ENCODE measurements around the gene SLC25A1.

Gene SLC25A1

DNA sequence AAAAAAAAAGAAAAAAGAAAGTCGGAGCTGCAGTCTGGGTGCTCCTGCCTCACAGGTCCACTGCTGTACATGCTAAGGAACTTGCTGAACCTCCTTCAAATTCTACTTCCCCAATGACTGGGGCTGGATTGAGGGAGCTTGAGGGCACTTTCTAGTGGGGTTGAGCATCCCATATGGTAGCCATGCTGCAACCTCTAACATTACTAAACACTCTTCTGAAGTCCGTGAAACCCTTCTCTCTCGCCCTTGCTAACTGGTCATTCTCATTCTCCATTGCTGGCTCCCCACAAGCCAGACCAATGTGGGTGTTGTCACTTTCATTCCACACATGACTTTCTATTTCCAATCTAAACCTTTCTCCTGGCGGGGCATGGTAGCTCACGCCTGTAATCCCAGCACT lies 35.3 kb downstream of the SLC25A1 start:
- Mint-ChIP-seq H3K36me3 (ENCODE audit: low read depth) (peaks cover 21% of the 10 kb centered on the region), H3K4me1 (peaks cover 12% of the 10 kb centered on the region), H3K27me3 (ENCODE audit: low read depth) (peaks cover 33% of the 10 kb centered on the region), H3K27ac (no peak overlapping the region), H3K9me3 (no peaks in the 10 kb centered on the region), H3K4me3 (peak overlapping the region; percentile 95 to 99 (median 95))
- TF ChIP-seq, protein P1, sequence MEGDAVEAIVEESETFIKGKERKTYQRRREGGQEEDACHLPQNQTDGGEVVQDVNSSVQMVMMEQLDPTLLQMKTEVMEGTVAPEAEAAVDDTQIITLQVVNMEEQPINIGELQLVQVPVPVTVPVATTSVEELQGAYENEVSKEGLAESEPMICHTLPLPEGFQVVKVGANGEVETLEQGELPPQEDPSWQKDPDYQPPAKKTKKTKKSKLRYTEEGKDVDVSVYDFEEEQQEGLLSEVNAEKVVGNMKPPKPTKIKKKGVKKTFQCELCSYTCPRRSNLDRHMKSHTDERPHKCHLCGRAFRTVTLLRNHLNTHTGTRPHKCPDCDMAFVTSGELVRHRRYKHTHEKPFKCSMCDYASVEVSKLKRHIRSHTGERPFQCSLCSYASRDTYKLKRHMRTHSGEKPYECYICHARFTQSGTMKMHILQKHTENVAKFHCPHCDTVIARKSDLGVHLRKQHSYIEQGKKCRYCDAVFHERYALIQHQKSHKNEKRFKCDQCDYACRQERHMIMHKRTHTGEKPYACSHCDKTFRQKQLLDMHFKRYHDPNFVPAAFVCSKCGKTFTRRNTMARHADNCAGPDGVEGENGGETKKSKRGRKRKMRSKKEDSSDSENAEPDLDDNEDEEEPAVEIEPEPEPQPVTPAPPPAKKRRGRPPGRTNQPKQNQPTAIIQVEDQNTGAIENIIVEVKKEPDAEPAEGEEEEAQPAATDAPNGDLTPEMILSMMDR (IDR thresholded peaks at IDR 0.05; ENCODE audit: unreplicated experiment in 3 of 3): no peak

DNA sequence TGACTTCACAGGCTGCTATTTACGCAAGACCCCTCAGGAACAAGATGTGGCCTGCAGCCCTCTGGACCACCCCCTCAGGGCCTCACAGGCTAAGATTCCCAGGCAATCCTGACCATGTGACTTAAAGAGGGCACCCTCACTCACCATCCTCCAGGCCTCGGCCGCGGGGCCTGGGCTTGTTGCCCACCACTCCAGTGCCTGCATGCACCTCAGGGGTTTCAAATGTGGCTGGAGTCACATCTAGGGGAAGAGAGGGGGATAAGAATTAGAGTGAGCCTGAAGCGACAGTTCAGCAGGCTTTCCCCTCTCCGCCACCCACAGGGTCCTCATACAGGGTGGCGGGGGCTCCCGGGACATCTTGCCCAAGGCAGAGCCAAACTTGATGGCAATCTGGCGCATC lies 36.1 kb downstream of the SLC25A1 start:
- Mint-ChIP-seq H3K9me3 (no peaks in the 10 kb centered on the region), H3K27me3 (ENCODE audit: low read depth) (peaks cover 25% of the 10 kb centered on the region), H3K4me3 (peak overlapping the region; percentile 72 to 79 (median 77)), H3K4me1 (peaks cover 12% of the 10 kb centered on the region), H3K27ac (no peak overlapping the region), H3K36me3 (ENCODE audit: low read depth) (peaks cover 21% of the 10 kb centered on the region)
- TF ChIP-seq, protein P1 (IDR thresholded peaks at IDR 0.05; ENCODE audit: unreplicated experiment in 3 of 3): no peak

DNA sequence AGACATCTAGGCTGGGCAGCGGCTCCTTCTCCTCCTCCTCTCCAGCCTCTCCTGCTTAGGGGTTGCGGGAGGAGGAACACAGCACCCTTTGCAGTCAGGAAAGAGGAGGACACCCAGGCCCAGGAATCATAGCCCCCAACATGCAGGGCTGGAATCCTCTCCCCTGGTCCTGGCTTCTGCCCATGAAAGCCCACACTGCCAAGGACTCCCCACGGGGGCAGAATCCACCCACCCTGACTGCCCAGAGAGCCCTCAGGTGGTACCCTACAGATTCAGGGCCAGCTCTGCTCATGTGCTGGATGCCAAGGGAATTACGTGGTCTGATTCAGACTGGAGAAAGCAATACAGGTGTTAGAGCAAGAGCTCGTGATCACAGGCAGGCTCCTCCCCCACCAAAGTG lies 38.6 kb downstream of the SLC25A1 start:
- Mint-ChIP-seq H3K4me3 (no peak overlapping the region), H3K27me3 (ENCODE audit: low read depth) (peaks cover 6% of the 10 kb centered on the region), H3K9me3 (no peaks in the 10 kb centered on the region), H3K27ac (no peak overlapping the region), H3K4me1 (peaks cover 12% of the 10 kb centered on the region), H3K36me3 (ENCODE audit: low read depth) (peaks cover 41% of the 10 kb centered on the region)
- TF ChIP-seq, protein P1 (IDR thresholded peaks at IDR 0.05; ENCODE audit: unreplicated experiment in 3 of 3): no peak

DNA sequence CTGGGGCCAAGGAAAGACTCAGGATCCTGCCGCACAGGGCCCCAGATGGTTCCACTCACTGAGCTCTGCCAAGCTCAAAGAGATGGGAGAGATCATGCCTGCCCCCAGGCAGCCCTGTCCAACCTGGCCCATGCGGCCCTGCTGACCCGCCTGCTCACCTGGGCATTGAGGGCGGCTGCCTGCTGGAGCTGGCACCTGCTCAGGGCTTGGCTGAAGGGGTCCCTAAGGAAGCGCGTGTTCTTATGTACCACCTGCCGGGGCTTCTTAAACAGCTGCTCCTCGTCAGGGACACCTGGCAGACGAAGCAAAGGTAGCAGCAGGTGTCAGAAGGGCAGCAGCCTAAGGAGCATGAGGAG lies 39.6 kb downstream of the SLC25A1 start:
- Mint-ChIP-seq H3K4me3 (no peak overlapping the region), H3K4me1 (peaks cover 3% of the 10 kb centered on the region), H3K9me3 (no peaks in the 10 kb centered on the region), H3K27ac (no peak overlapping the region), H3K36me3 (ENCODE audit: low read depth) (peaks cover 41% of the 10 kb centered on the region), H3K27me3 (ENCODE audit: low read depth) (no peaks in the 10 kb centered on the region)
- TF ChIP-seq, protein P1 (IDR thresholded peaks at IDR 0.05; ENCODE audit: unreplicated experiment in 3 of 3): no peak

DNA sequence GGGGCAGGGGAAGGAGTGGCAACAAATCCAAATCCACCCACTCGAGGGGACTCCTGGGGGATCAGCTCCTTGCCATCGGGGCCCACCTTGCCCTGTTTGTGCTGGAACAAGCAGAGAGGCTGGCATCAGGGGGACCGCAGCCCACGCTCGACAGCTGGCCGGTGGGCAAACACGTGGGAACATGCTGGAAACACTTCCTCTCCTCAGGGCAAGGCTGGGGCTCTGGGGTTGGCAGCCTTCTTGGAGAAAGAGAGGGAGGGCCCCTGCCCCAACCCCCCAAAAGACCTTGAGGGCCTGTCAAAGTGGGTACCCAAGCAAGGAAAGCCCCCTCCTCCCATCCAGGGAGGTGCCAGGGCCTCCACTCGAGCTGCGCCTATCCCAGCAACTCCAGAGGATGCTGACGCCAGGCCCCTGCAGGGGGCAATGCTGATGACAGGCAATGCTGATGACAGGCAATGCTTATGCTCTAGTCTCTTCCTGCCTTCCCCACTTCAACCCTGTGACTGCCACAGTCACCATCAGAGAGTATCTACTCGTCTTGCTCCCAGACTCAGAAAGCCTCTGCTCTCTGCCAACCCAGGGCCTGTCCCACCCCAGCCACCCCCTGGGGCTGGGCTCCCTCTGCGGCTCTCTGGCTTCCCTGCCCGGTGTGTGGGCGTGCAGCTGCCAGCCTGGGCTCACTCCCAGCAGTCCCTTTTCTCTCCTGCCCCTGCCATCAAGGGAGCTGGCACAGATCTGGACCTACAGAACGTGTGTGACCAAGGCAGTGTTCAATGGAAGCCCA lies 40.1 kb downstream of the SLC25A1 start:
- peaks cover 41% of the 10 kb centered on the region for H3K36me3 Mint-ChIP-seq (ENCODE audit: low read depth)
- no peak overlapping the region for H3K27ac Mint-ChIP-seq
- H3K9me3 Mint-ChIP-seq: no peaks in the 10 kb centered on the region
- H3K4me1 Mint-ChIP-seq: no peaks in the 10 kb centered on the region
- no peaks in the 10 kb centered on the region for H3K27me3 Mint-ChIP-seq (ENCODE audit: low read depth)
- H3K4me3 Mint-ChIP-seq: no peak overlapping the region
- TF ChIP-seq, protein P1 (IDR thresholded peaks at IDR 0.05; ENCODE audit: unreplicated experiment in 3 of 3): no peak

Data from nephron (organoid).